GM18511 (cell line): Measurements from ENCODE around the gene GPR171.

Source experiments
- ATAC-seq: cut with Tn5 transposase; IDR thresholded peaks from one replicate; pipeline ENCODE4 v1.9.1; 2021; ENCODE audit warnings: mild to moderate bottlenecking, moderate library complexity; ENCODE audit not compliant: unreplicated experiment

GPR171 gene

GRCh38 chr3:151214459-151214858 is 11.4 kb upstream of the GPR171 start:
- no peak for ATAC-seq

DNA sequence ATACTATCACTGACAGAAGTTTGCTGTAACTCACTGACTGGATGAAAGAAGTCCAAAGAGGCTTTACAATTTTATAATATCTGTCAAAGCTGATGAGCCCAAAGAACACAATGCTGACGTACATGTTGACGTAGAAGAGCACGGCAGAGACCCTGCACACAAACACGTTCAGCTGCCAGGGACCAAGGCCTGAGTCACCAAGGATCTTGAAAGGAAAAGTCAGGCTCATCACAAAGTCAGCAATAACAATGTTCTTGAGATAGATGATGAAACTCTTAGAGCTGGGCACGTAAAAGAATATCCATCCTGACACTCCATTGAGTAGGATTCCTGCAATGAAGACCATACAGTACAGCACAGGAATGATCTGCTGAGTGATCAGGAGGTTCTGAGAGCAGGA is 10.9 kb upstream of the GPR171 start:
- no peak for ATAC-seq

DNA sequence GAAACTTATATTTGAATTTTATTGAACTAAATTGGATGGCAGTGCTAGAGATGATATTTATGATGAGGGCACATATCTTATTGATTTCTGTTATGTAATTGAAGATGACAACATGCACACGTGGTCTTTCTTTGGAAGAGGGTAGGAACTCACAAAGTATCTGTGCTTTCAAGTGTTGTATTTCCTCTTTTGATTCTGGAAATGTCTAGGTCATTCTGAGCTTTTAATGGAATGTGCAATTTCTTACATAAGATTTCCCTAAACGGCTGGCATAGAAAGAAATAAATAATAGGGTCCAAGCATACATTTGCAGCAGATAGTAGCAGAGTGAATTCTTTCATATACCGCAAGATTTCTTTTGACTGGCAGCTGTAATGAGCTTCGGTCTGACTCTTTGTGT is 10.1 kb upstream of the GPR171 start:
- no peak for ATAC-seq

GRCh38 chr3:151210676-151211381 is 7.8 kb upstream of the GPR171 start:
- peak; percentile 83 for ATAC-seq

DNA sequence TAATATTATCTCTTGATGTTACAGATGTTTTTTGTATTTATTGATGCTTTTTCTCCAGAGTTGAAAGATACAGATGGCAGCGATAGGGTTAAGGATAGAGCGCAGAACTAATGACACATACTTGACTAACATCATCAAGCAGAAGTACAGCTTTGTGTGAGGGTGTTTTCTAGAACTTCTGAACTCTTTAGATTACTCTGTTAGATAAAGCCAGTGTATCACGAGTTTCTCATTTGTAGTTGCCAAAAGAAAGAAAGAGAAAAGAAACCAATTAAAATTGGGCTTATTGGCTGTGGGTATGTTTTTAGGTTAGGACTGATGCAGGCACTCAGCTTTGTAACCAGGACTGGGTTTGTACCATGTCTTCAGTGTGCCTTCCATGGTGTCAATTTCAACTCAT is 6.6 kb upstream of the GPR171 start:
- ATAC-seq = no peak

GRCh38 chr3:151206201-151206600 is 3.2 kb upstream of the GPR171 start:
- no peak for ATAC-seq

- no peak for ATAC-seq
Measured at GRCh38 chr3:151205482-151205881, 2.5 kb upstream of the GPR171 start.

- no peak for ATAC-seq
Measured at GRCh38 chr3:151204530-151205402, 1.8 kb upstream of the GPR171 start.

DNA sequence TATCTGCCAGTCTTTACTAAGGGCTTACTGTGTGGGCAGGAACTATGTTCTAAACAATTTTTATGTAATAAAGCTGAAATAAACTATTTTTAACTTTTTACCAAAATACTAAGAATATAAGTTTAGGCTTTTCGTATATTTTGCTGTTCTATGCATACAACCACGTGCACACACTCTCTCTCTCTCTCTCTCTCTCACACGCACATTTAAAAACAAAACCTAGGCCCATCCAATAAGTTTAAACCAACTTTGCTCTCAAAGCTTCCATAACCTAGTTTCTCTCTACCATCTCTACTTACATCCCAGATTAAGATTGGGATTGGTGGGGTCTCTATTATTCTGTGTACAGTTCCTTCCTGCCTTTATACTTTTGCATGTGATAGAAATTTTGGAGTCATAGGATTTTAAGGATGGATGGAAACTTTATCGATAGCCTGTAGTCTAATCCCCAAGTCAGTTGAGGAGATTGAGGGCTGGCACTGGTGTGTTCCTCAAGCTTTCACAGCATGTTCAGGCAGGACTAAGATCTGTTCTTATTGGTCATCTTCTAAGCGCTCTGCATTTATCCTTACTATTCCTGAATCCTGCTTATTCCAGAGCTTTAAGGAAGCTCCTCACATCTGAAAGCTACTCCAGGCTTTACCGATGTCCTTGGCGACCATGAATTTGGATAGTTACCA is 1.8 kb downstream of the GPR171 start:
- no peak for ATAC-seq

- no peak for ATAC-seq
Measured at GRCh38 chr3:151200586-151200985, 2.4 kb downstream of the GPR171 start.

DNA sequence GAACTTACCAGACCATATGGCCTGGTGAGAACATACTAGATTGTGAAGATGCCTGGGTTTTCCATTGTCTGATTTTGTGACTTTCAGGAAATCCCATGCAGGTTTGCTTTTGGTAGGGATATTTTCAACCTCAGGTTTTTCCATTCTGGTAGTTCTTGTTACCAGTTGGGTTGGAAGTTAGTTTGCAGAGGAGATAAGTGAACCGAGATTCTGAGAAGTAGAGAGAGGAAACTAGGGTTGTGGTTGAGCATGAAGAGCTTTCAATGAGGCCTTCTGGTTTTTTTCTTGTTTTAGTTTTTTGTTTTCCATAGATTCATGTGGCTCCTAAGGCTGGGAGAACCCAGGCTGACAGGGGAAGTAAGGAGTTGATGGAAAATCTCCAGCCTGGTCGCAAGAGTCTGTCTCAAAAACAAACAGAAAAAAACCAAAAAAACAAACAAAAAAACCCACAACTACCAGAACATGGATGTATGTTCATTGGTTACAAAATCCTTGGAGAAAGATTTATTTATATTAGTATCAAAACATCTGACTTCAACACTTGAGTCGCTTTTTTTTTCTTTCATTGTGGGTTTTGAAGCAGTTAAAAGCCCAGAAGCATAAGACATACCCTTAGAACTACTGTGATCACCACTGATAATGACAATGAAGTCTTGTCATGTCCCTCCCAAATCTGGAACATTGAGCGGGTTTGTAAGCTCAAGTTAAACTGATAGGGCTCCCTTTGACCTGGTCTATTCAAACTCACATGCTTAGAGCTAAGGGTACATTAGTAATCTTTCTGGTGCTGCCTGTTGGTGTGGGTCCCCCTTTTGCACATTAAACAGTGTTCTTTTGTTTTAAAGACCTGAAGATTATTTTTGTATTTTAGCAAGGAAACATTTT is 3.2 kb downstream of the GPR171 start:
- no peak for ATAC-seq

DNA sequence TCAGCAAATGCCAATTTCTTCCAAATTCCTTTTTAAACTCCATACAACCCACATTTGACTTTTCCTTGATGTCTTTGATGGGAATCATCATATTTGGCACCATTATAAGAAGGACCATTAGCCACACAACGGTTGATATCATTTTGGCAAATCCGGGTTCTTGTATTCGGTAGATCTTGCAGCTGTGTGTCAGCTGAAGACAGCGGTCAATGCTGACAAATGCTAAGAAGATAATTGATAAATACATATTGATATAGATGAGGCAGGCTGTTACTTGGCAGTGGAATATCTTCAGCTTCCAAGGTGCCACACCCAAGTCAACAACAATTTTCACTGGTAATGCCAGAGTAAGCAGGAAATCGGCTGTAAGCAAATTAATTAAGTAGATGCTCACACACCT is 4.2 kb downstream of the GPR171 start:
- no peak for ATAC-seq

DNA sequence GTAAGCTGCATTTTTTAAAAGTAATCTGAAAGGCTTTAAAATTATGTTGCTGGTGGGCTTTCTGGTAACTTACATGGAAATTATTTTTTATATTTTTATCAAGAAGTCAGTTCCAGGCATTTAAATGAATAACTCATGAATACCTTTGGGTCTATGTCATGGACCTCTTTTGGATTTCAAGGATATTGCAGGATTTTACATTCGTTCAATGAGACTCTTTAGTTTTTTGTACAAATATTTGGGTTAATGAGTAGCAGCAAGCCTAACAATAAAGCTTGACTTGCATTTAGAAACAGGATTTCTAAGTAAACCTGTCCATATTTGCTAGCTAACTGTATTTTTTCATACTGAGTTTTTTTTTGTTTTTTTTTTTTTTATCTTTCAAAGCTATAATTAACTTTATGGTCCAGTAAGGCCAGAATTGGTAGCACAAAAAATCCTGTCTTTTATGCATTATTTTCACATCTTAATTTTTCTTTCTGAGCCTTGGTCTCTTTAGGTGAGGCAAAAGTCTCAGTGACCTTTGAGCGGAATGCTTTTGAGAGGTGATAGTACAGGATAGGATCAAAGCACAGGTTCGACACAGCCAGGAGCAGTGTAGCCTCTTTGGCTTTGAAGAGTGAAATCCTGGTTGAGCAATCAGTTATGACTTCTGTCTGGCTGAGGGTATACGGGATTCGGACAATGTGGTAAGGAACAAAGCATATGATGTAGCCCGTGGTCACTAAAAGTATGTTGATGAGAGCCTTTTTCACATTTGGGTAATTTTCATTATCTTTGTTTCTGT is 4.8 kb downstream of the GPR171 start:
- ATAC-seq = no peak

GRCh38 chr3:151197228-151197627 is 5.8 kb downstream of the GPR171 start:
- ATAC-seq = no peak

DNA sequence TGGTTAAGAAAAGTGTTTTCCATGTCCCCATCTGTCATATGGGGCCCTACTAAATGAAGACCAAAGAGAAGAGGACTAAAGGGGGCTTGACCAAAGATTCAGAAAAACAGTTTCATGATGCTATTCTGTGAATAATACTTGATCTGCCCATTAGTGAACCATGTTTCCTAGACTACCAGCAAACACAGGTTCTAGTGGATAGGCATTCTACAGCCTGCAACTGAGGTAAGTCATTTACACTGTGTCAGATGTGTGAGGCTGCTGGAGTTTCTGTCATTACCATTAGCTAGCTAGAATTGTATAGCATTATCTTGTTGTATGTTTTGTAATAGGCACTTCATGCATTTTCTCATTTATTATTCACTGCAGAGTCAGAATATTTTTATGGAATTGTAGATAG is 6.6 kb downstream of the GPR171 start:
- ATAC-seq = no peak

- ATAC-seq = no peak
Measured at GRCh38 chr3:151195826-151196225, 7.2 kb downstream of the GPR171 start.

GRCh38 chr3:151192545-151192944 is 10.5 kb downstream of the GPR171 start:
- ATAC-seq = no peak

- ATAC-seq = no peak
Measured at GRCh38 chr3:151191095-151191494, 11.9 kb downstream of the GPR171 start.

- ATAC-seq = no peak
Measured at GRCh38 chr3:151183265-151183671, 19.7 kb downstream of the GPR171 start.
